Prostate gland (tissue), 2 donors: ENCODE measurements around the gene YBX1. TPM values are rescaled to one million over a fixed set of nuclear protein-coding genes. Genes with fewer than 3 reads are reported as not detected.

Experiments used
- DNase-seq: peaks from one replicate; pipeline ENCODE4 v3.0.0-alpha.2; 2019; ENCODE audit warnings: low spot score
- H3K27ac ChIP-seq, 2 donors: fragments of 200-600 bp; sonication (generic); 2 replicates each; pipeline ENCODE4 v1.5.1; 2017 to 2019
- H3K27me3 ChIP-seq: fragments of 200-600 bp; sonication (generic); replicated peaks from 2 replicates; pipeline ENCODE4 v1.5.1; 2019; ENCODE audit not compliant: insufficient read depth
- H3K36me3 ChIP-seq, 2 donors: fragments of 200-600 bp; sonication (generic); 1 replicate in 1 of 2; 2 replicates in 1 of 2; pipeline versions ENCODE4 v1.5.1 to v1.8.1; 2017 to 2019
- H3K4me1 ChIP-seq: fragments of 200-600 bp; sonication (generic); replicated peaks from 2 replicates; pipeline ENCODE4 v1.5.1; 2019
- H3K4me3 ChIP-seq, 2 donors: fragments of 200-600 bp; sonication (generic); 2 replicates each; pipeline ENCODE4 v1.5.1; 2017 to 2019
- H3K9me3 ChIP-seq: fragments of 200-600 bp; sonication (generic); 2 replicates; pipeline ENCODE4 v1.5.1; 2017
- CTCF ChIP-seq, 4 experiments: fragments of 200-600 bp in 2 of 4; fragments of 450-650 bp in 2 of 4; sonication (generic) in 2 of 4; IDR thresholded peaks; 1 replicate in 3 of 4; 2 replicates in 1 of 4; pipeline ENCODE4 v1.5.1; 2016 to 2019; ENCODE audit warnings: antibody characterized with exemption in 4 of 4, mild to moderate bottlenecking in 2 of 4, moderate library complexity in 2 of 4
- POLR2A ChIP-seq: fragments of 450-650 bp; IDR thresholded peaks from one replicate; pipeline ENCODE4 v1.6.1; 2016; ENCODE audit warnings: antibody characterized with exemption, mild to moderate bottlenecking
- POLR2AphosphoS5 ChIP-seq: sonication (generic); formaldehyde crosslinking; IDR thresholded peaks from one replicate; pipeline ENCODE4 v1.6.1; 2017; ENCODE audit warnings: antibody characterized with exemption
- WGBS: methylation state at CpG from one replicate; pipeline ENCODE4 v1.1.5; 2018; 5-methylcytosine and 5-hydroxymethylcytosine counted together
- intact Hi-C: fragments of 100-400 bp; cut with DNase I; formaldehyde crosslinking; loops from one replicate; pipeline ENCODE4 v1.14.2; 2022
- total RNA-seq, 2 donors: library from RNA; depleted of rRNA; stranded (reverse); fragments of >200 nt; gene quantifications; one replicate each; pipeline ENCODE4 v1.1.0, GENCODE V29; 2016

The YBX1 gene
- total RNA-seq, 2 donors from 2014 or later, result 325 to 406 TPM

- Histone ChIP-seq H3K9me3 (no peaks in the 10 kb centered on the region), H3K4me1 (peaks cover 8% of the 10 kb centered on the region), H3K27me3 (no peaks in the 10 kb centered on the region), H3K27ac (no peak overlapping the region), H3K36me3 (no peaks in the 10 kb centered on the region), H3K4me3 (peak overlapping the region in 1 of 2 donors; percentile 84)
- DNase-seq, result no peak
- 44% methylated on average over 5 of the region's 5 CpGs for WGBS
- TF ChIP-seq POLR2A, result no peak
- TF ChIP-seq CTCF (IDR thresholded peaks at IDR 0.05), result no peak
- TF ChIP-seq POLR2AphosphoS5, result no peak
- intact Hi-C loops, result loop anchor here (10.0 kb wide), 1 partner anchor 161 kb away; the partner anchor contains the start of gene ZNF691
Measured at GRCh38 chr1:42684139-42684538, 1.9 kb downstream of the YBX1 start.

- H3K4me1 ChIP-seq, result peaks cover 8% of the 10 kb centered on the region
- no peak overlapping the region for H3K4me3 ChIP-seq
- intact Hi-C loops, result loop anchor here (10.0 kb wide), 1 partner anchor 158 kb away; the partner anchor contains the start of gene ZNF691
Measured at GRCh38 chr1:42686418-42686817, 4.2 kb downstream of the YBX1 start.

GRCh38 chr1:42689912-42690311 is 7.7 kb downstream of the YBX1 start:
- intact Hi-C loops, result loop anchor here (10.0 kb wide), 1 partner anchor 155 kb away; the partner anchor contains the start of gene ZNF691
- Histone ChIP-seq H3K4me1 (peaks cover 19% of the 10 kb centered on the region), H3K27ac (no peak overlapping the region), H3K4me3 (no peak overlapping the region), H3K9me3 (no peaks in the 10 kb centered on the region), H3K27me3 (no peaks in the 10 kb centered on the region), H3K36me3 (no peaks in the 10 kb centered on the region)
- no peak for TF ChIP-seq POLR2AphosphoS5
- 86% methylated on average over 3 of the region's 3 CpGs for WGBS
- DNase-seq, result no peak

More at GRCh38 chr1:42686418-42686817, 4.2 kb downstream of the YBX1 start:
- no peaks in the 10 kb centered on the region for H3K27me3 ChIP-seq
- H3K9me3 ChIP-seq, result no peaks in the 10 kb centered on the region
- TF ChIP-seq POLR2A (no peak), POLR2AphosphoS5 (no peak), CTCF (IDR thresholded peaks at IDR 0.05) (no peak)
- H3K36me3 ChIP-seq, result no peaks in the 10 kb centered on the region
- no peak overlapping the region for H3K27ac ChIP-seq
- WGBS, result 75% methylated on average over 4 of the region's 4 CpGs
- DNase-seq, result no peak

GRCh38 chr1:42690477-42691156 is 8.4 kb downstream of the YBX1 start:
- no peaks in the 10 kb centered on the region for H3K36me3 ChIP-seq
- no peak overlapping the region for H3K4me3 ChIP-seq
- 86% methylated on average over 1 of the region's 1 CpG for WGBS
- no peak overlapping the region for H3K27ac ChIP-seq
- intact Hi-C loops, result no loop called here
- DNase-seq, result no peak
- no peaks in the 10 kb centered on the region for H3K27me3 ChIP-seq
- TF ChIP-seq POLR2A (no peak), CTCF (IDR thresholded peaks at IDR 0.05) (peak in 1 of 4 experiments; percentile 7), POLR2AphosphoS5 (no peak)
- H3K4me1 ChIP-seq, result peaks cover 15% of the 10 kb centered on the region
- H3K9me3 ChIP-seq, result no peaks in the 10 kb centered on the region

- no peaks in the 10 kb centered on the region for H3K9me3 ChIP-seq
- H3K27ac ChIP-seq, result no peak overlapping the region
- TF ChIP-seq POLR2A, result no peak
- no peak for TF ChIP-seq POLR2AphosphoS5
- TF ChIP-seq CTCF (IDR thresholded peaks at IDR 0.05), result no peak
- WGBS, result 66% methylated on average over 4 of the region's 4 CpGs
- no peaks in the 10 kb centered on the region for H3K27me3 ChIP-seq
- intact Hi-C loops, result no loop called here
- no peaks in the 10 kb centered on the region for H3K36me3 ChIP-seq
- no peak overlapping the region for H3K4me3 ChIP-seq
- no peak for DNase-seq
- peaks cover 13% of the 10 kb centered on the region for H3K4me1 ChIP-seq
Measured at GRCh38 chr1:42691157-42691498, 8.9 kb downstream of the YBX1 start.
